AG04449 (cell line): ENCODE results near the gene SPOCK3.

Experiments
- CTCF ChIA-PET: fragments of 350-600 bp; formaldehyde crosslinking; extraction: SDS; loops from one replicate; lab custom pipeline; 2021; ENCODE audit warnings: antibody characterized with exemption; lab: Yijun Ruan, JAX
- POLR2A ChIA-PET: fragments of 400-600, 350-600 bp; formaldehyde crosslinking; extraction: SDS; loops from one replicate; lab custom pipeline; 2020; ENCODE audit warnings: antibody characterized with exemption, inconsistent platforms; lab: Yijun Ruan, JAX
- DNase-seq: peaks from one replicate; pipeline ENCODE4 v3.0.0-alpha.2; 2010; ENCODE audit warnings: low read depth, low spot score
- H3K4me3 ChIP-seq: 2 replicates; pipeline ENCODE4 v1.5.1; 2011; ENCODE audit warnings: low read depth, mild to moderate bottlenecking, control low read depth, low read length
- CTCF ChIP-seq: IDR thresholded peaks from one replicate; pipeline ENCODE4 v1.5.1; 2011; ENCODE audit warnings: mild to moderate bottlenecking, moderate library complexity, low read length, control low read depth, inconsistent platforms; ENCODE audit not compliant: insufficient read depth; ENCODE audit errors: missing control alignments

SPOCK3 gene

GRCh38 chr4:167031534-167032156, 202.6 kb downstream of the SPOCK3 start:
- POLR2A ChIA-PET, result no interaction called here
- no peak for DNase-seq

GRCh38 chr4:167028976-167029375, 205.3 kb downstream of the SPOCK3 start:
- DNase-seq, result no peak
- TF ChIP-seq CTCF, result no peak
- ChIA-PET POLR2A (no interaction called here), CTCF (no interaction called here)
- H3K4me3 ChIP-seq, result no peak overlapping the region

More at GRCh38 chr4:167031534-167032156, 202.6 kb downstream of the SPOCK3 start:
- H3K4me3 ChIP-seq, result no peak overlapping the region
- CTCF ChIA-PET, result no interaction called here
- no peak for TF ChIP-seq CTCF

GRCh38 chr4:167025670-167026069, 208.6 kb downstream of the SPOCK3 start:
- ChIA-PET POLR2A (no interaction called here), CTCF (no interaction called here)
- no peak overlapping the region for H3K4me3 ChIP-seq
- TF ChIP-seq CTCF, result no peak
- DNase-seq, result no peak

GRCh38 chr4:167023364-167023925, 210.8 kb downstream of the SPOCK3 start:
- POLR2A ChIA-PET, result no interaction called here
- CTCF ChIA-PET, result interaction anchor here (0.6 to 3.6 kb wide), 5 partner anchors 11 to 1239 kb away, joined by 3 to 21 read pairs (median 4); no protein-coding TSS in a partner anchor

GRCh38 chr4:167021545-167022155, 212.6 kb downstream of the SPOCK3 start:
- DNase-seq, result no peak
- CTCF ChIA-PET, result interaction anchor here (0.8 to 3.6 kb wide), 15 partner anchors 9 to 1679 kb away, joined by 3 to 21 read pairs (median 5); no protein-coding TSS in a partner anchor
- POLR2A ChIA-PET, result no interaction called here
- no peak overlapping the region for H3K4me3 ChIP-seq
- peak; percentile 60 for TF ChIP-seq CTCF

More at GRCh38 chr4:167023364-167023925, 210.8 kb downstream of the SPOCK3 start:
- no peak for TF ChIP-seq CTCF
- no peak overlapping the region for H3K4me3 ChIP-seq
- DNase-seq, result no peak

GRCh38 chr4:167020410-167020809, 213.9 kb downstream of the SPOCK3 start:
- no peak for DNase-seq
- POLR2A ChIA-PET, result no interaction called here
- CTCF ChIA-PET, result interaction anchor here (2.2 kb wide), 1 partner anchor 1133 kb away, joined by 6 read pairs; no protein-coding TSS in a partner anchor

More at GRCh38 chr4:167020410-167020809, 213.9 kb downstream of the SPOCK3 start:
- peak; percentile 15 for TF ChIP-seq CTCF
- no peak overlapping the region for H3K4me3 ChIP-seq
